WTC11 (cell line): Measurements from ENCODE around the gene SPAG5. TPM values are rescaled to one million over a fixed set of nuclear protein-coding genes. Genes with fewer than 3 reads are reported as not detected.

Experiments
- ATAC-seq: fragments of 200-7000 bp; cut with Tn5 transposase; 2 replicates; pipeline ENCODE4 v1.10.0; 2021; ENCODE audit warnings: mild to moderate bottlenecking, moderate library complexity
- CTCF ChIA-PET: fragments of 300-600 bp; sonication (Branson Sonifier 250); formaldehyde crosslinking; loops from one replicate; lab custom pipeline; 2021; ENCODE audit warnings: antibody characterized with exemption; lab: Charles Lee
- POLR2A ChIA-PET: fragments of 350-600 bp; sonication (Branson Sonifier 250); formaldehyde crosslinking; loops from one replicate; lab custom pipeline; 2021; ENCODE audit warnings: antibody characterized with exemption; lab: Charles Lee
- DNase-seq: peaks from one replicate; pipeline ENCODE4 v3.0.0; 2021; ENCODE audit warnings: low spot score
- H3K27ac Mint-ChIP-seq: 2 replicates; pipeline ENCODE4 v1.8.0; 2021; ENCODE audit warnings: mixed read lengths
- H3K27me3 Mint-ChIP-seq: 2 replicates; pipeline ENCODE4 v1.8.0; 2021; ENCODE audit warnings: low read depth, mild to moderate bottlenecking, moderate library complexity, mixed read lengths
- H3K36me3 Mint-ChIP-seq: 2 replicates; pipeline ENCODE4 v1.8.0; 2021; ENCODE audit warnings: mixed read lengths
- H3K4me1 Mint-ChIP-seq: 2 replicates; pipeline ENCODE4 v1.8.0; 2022; ENCODE audit warnings: mixed read lengths
- H3K4me3 Mint-ChIP-seq: 2 replicates; pipeline ENCODE4 v1.8.0; 2021; ENCODE audit warnings: mild to moderate bottlenecking, moderate library complexity, mixed read lengths
- H3K9me3 Mint-ChIP-seq: 2 replicates; pipeline ENCODE4 v1.8.0; 2021; ENCODE audit warnings: mixed read lengths
- AR ChIP-seq: fragments of 250-450 bp; sonication (Bioruptor Pico); IDR thresholded peaks from 2 replicates; pipeline ENCODE4 v1.9.0; 2021; ENCODE audit warnings: mild to moderate bottlenecking
- FOXJ3 ChIP-seq: sonication (generic); formaldehyde crosslinking; IDR thresholded peaks from 2 replicates; pipeline ENCODE4 v1.9.0; 2021; ENCODE audit warnings: missing genetic modification reagents, mild to moderate bottlenecking, borderline replicate concordance
- FOXP4 ChIP-seq: sonication (generic); formaldehyde crosslinking; IDR thresholded peaks from 2 replicates; pipeline ENCODE4 v1.8.0; 2022; ENCODE audit warnings: mild to moderate bottlenecking, missing genetic modification reagents
- GRHL2 ChIP-seq: fragments of 250-450 bp; sonication (Bioruptor Pico); IDR thresholded peaks from 2 replicates; pipeline ENCODE4 v1.8.0; 2022; ENCODE audit warnings: mild to moderate bottlenecking, moderate library complexity; ENCODE audit not compliant: insufficient replicate concordance, severe bottlenecking
- IRF2 ChIP-seq: sonication (generic); formaldehyde crosslinking; IDR thresholded peaks from 2 replicates; pipeline ENCODE4 v1.8.0; 2022; ENCODE audit warnings: low read depth, missing genetic modification reagents, borderline replicate concordance
- JAZF1 ChIP-seq: fragments of 250-450 bp; sonication (Bioruptor Pico); IDR thresholded peaks from 2 replicates; pipeline ENCODE4 v1.9.0; 2021; ENCODE audit warnings: moderate library complexity, mild to moderate bottlenecking, inconsistent platforms
- KAT7 ChIP-seq: sonication (generic); formaldehyde crosslinking; IDR thresholded peaks from 2 replicates; pipeline ENCODE4 v1.8.1; 2023; ENCODE audit warnings: missing genetic modification reagents, mild to moderate bottlenecking, borderline replicate concordance
- NR1H2 ChIP-seq: sonication (generic); formaldehyde crosslinking; IDR thresholded peaks from 2 replicates; pipeline ENCODE4 v1.9.0; 2021; ENCODE audit warnings: mild to moderate bottlenecking, moderate library complexity, missing genetic modification reagents
- SP1 ChIP-seq: sonication (generic); formaldehyde crosslinking; conservative IDR thresholded peaks from 2 replicates; pipeline ENCODE4 v1.8.1; 2022; ENCODE audit warnings: missing genetic modification reagents
- STAT6 ChIP-seq: sonication (generic); formaldehyde crosslinking; conservative IDR thresholded peaks from 2 replicates; pipeline ENCODE4 v1.8.1; 2023; ENCODE audit warnings: mild to moderate bottlenecking, low read depth, missing genetic modification reagents, moderate library complexity
- TEAD1 ChIP-seq: sonication (generic); formaldehyde crosslinking; IDR thresholded peaks from 2 replicates; pipeline ENCODE4 v1.8.0; 2022; ENCODE audit warnings: mild to moderate bottlenecking, missing genetic modification reagents
- USF2 ChIP-seq: sonication (generic); formaldehyde crosslinking; IDR thresholded peaks from 2 replicates; pipeline ENCODE4 v1.8.1; 2023; ENCODE audit warnings: mild to moderate bottlenecking, missing genetic modification reagents, moderate library complexity
- ZNF121 ChIP-seq: sonication (generic); formaldehyde crosslinking; IDR thresholded peaks from 2 replicates; pipeline ENCODE4 v1.8.0; 2023; ENCODE audit warnings: missing genetic modification reagents
- ZNF138 ChIP-seq: sonication (generic); formaldehyde crosslinking; conservative IDR thresholded peaks from 2 replicates; pipeline ENCODE4 v1.8.1; 2022; ENCODE audit warnings: mild to moderate bottlenecking, moderate library complexity, missing genetic modification reagents
- ZNF317 ChIP-seq: sonication (generic); formaldehyde crosslinking; IDR thresholded peaks from 2 replicates; pipeline ENCODE4 v1.8.1; 2023; ENCODE audit warnings: low read depth, mild to moderate bottlenecking, moderate library complexity, missing genetic modification reagents, borderline replicate concordance
- total RNA-seq: library from RNA; stranded (reverse); gene quantifications from 3 replicates; pipeline ENCODE4 v1.2.3, GENCODE V29; 2021
- TF ChIP-seq, protein P1 (sequence below): fragments of 250-450 bp; sonication (Bioruptor Pico); IDR thresholded peaks from 2 replicates; pipeline ENCODE4 v2.1.2; 2022; ENCODE audit warnings: mild to moderate bottlenecking, moderate library complexity
- TF ChIP-seq, protein P2 (sequence below): sonication (generic); formaldehyde crosslinking; IDR thresholded peaks from 2 replicates; pipeline ENCODE4 v1.8.1; 2023; ENCODE audit warnings: mild to moderate bottlenecking, missing genetic modification reagents, moderate library complexity
- TF ChIP-seq, protein P3 (sequence below): sonication (generic); formaldehyde crosslinking; IDR thresholded peaks from 2 replicates; pipeline ENCODE4 v1.8.0; 2023; ENCODE audit warnings: missing genetic modification reagents
- TF ChIP-seq, protein P4 (sequence below): sonication (generic); formaldehyde crosslinking; IDR thresholded peaks from 2 replicates; pipeline ENCODE4 v1.8.1; 2022; ENCODE audit warnings: low read depth, missing genetic modification reagents, borderline replicate concordance
- TF ChIP-seq, protein P5 (sequence below): sonication (generic); formaldehyde crosslinking; IDR thresholded peaks from 2 replicates; pipeline ENCODE4 v1.8.0; 2022; ENCODE audit warnings: mild to moderate bottlenecking, missing genetic modification reagents

SPAG5 gene
- total RNA-seq, 1 experiment from 2014 or later, result 146 TPM

DNA sequence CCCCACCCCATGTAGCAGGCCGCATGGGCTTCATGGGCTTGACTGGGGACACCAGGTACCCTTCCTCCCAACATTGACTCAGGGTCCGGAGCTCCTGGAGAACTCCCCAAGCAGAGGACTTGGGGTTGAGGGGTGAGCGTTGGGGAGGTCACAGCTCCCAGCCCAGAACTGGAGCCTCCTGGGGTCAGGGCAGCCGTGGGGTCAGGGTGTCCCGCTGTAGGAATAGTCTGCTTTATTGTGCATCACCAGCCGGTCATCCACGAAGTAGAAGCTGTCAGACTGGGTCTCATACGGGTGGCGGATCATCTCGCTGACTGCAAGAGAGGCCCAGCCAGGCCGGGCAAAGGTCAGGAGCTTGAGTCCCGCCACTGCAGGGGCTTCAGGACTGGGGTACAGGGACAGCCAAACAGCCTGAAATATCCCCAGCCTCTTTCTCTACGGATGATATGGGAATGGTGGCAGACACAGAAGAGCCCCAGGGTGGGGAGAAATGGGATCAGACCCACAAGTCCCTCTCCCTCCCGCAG lies 51.7 kb downstream of the SPAG5 start (continued):
- TF ChIP-seq GRHL2 (CRISPR knock-in tag), result no peak
- TF ChIP-seq JAZF1, result no peak
- TF ChIP-seq USF2, result no peak
- TF ChIP-seq FOXJ3 (CRISPR knock-in tag), result no peak
- no peak for TF ChIP-seq ZNF138 (CRISPR knock-in tag)
- TF ChIP-seq, protein P1, sequence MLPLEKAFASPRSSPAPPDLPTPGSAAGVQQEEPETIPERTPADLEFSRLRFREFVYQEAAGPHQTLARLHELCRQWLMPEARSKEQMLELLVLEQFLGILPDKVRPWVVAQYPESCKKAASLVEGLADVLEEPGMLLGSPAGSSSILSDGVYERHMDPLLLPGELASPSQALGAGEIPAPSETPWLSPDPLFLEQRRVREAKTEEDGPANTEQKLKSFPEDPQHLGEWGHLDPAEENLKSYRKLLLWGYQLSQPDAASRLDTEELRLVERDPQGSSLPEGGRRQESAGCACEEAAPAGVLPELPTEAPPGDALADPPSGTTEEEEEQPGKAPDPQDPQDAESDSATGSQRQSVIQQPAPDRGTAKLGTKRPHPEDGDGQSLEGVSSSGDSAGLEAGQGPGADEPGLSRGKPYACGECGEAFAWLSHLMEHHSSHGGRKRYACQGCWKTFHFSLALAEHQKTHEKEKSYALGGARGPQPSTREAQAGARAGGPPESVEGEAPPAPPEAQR (CRISPR knock-in tag), result no peak
- no peak for TF ChIP-seq ZNF121 (CRISPR knock-in tag)
- TF ChIP-seq, protein P2, sequence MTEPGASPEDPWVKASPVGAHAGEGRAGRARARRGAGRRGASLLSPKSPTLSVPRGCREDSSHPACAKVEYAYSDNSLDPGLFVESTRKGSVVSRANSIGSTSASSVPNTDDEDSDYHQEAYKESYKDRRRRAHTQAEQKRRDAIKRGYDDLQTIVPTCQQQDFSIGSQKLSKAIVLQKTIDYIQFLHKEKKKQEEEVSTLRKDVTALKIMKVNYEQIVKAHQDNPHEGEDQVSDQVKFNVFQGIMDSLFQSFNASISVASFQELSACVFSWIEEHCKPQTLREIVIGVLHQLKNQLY (CRISPR knock-in tag), result no peak
- TF ChIP-seq, all 79 proteins: peak for 0

- H3K27ac Mint-ChIP-seq, result no peak overlapping the region
- no peaks in the 10 kb centered on the region for H3K9me3 Mint-ChIP-seq
- ChIA-PET POLR2A (interaction anchor here (1.2 kb wide), 1 partner anchor 10 kb away, joined by 3 read pairs; no protein-coding TSS in a partner anchor), CTCF (interaction anchor here (0.6 to 5.2 kb wide), 8 partner anchors 10 to 130 kb away, joined by 3 to 26 read pairs (median 6); partner anchors contain the start of genes ALDOC and PIGS)
- peaks cover 25% of the 10 kb centered on the region for H3K4me1 Mint-ChIP-seq
- no peaks in the 10 kb centered on the region for H3K27me3 Mint-ChIP-seq
- H3K4me3 Mint-ChIP-seq, result no peak overlapping the region
- DNase-seq (no peak), ATAC-seq (no peak; the same call in 1 of the 2 replicates)
- H3K36me3 Mint-ChIP-seq, result no peaks in the 10 kb centered on the region
- TF ChIP-seq, protein P3, sequence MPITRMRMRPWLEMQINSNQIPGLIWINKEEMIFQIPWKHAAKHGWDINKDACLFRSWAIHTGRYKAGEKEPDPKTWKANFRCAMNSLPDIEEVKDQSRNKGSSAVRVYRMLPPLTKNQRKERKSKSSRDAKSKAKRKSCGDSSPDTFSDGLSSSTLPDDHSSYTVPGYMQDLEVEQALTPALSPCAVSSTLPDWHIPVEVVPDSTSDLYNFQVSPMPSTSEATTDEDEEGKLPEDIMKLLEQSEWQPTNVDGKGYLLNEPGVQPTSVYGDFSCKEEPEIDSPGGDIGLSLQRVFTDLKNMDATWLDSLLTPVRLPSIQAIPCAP, result no peak
- TF ChIP-seq KAT7 (CRISPR knock-in tag) (no peak), SP1 (CRISPR knock-in tag) (no peak), NR1H2 (no peak), TEAD1 (CRISPR knock-in tag) (no peak), STAT6 (CRISPR knock-in tag) (no peak), ZNF317 (CRISPR knock-in tag) (no peak), FOXP4 (CRISPR knock-in tag) (no peak), GRHL2 (CRISPR knock-in tag) (no peak), IRF2 (CRISPR knock-in tag) (no peak), AR (no peak)
- TF ChIP-seq, protein P4, sequence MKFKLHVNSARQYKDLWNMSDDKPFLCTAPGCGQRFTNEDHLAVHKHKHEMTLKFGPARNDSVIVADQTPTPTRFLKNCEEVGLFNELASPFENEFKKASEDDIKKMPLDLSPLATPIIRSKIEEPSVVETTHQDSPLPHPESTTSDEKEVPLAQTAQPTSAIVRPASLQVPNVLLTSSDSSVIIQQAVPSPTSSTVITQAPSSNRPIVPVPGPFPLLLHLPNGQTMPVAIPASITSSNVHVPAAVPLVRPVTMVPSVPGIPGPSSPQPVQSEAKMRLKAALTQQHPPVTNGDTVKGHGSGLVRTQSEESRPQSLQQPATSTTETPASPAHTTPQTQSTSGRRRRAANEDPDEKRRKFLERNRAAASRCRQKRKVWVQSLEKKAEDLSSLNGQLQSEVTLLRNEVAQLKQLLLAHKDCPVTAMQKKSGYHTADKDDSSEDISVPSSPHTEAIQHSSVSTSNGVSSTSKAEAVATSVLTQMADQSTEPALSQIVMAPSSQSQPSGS, result no peak
- TF ChIP-seq, protein P5, sequence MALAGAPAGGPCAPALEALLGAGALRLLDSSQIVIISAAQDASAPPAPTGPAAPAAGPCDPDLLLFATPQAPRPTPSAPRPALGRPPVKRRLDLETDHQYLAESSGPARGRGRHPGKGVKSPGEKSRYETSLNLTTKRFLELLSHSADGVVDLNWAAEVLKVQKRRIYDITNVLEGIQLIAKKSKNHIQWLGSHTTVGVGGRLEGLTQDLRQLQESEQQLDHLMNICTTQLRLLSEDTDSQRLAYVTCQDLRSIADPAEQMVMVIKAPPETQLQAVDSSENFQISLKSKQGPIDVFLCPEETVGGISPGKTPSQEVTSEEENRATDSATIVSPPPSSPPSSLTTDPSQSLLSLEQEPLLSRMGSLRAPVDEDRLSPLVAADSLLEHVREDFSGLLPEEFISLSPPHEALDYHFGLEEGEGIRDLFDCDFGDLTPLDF (CRISPR knock-in tag), result no peak
Measured at GRCh38 chr17:28545787-28546415, 52.9 kb downstream of the SPAG5 start.
